SHP77 (cell line): ENCODE measurements around the gene CGB3.
A peak's percentile ranks its signal among the peaks of the same experiment; 100 is the strongest.

Source experiments
- DNase-seq, 2 experiments: peaks; one replicate each; lab custom pipeline; 2025; lab: John Stamatoyannopoulos, UW

Gene CGB3

GRCh38 chr19:49016067-49016839, 7.9 kb downstream of the CGB3 start:
- no peak for DNase-seq

DNA sequence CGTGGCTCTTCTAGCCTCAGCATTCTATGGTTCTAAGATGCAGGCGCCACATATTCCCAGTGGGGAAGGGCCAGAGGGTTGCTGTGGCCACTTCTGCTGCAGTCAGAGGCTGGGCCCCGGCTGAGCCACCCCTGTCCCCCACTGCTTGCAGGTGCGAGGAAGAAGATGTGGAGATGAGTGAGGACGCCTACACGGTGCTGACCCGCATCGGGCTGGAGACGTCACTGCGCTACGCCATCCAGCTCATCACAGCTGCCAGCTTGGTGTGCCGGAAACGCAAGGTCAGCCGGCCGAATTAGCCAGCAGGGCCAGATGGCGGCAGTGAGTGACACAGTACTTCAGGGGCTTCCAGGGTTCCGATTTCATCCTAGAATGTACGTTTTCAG, 9.3 kb downstream of the CGB3 start:
- no peak for DNase-seq

GRCh38 chr19:49014123-49014869, 9.8 kb downstream of the CGB3 start:
- peak in 1 of 2 experiments; percentile 30 for DNase-seq

DNA sequence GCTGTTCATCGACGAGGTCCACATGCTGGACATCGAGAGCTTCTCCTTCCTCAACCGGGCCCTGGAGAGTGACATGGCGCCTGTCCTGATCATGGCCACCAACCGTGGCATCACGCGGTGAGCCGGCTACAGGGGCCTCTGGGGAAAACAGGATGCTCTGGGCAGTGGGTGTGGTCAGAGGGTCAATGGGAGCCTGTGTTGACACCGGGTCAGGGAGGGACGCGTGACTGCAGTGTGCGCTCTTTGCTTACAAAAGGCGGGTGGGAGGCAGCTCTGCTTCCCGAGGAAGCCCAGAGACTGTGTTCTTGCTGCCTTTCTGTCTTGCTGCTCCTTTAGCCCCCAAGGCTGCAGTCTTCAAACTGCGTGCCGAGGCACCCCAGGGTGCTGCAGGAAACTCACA, 12.9 kb downstream of the CGB3 start:
- DNase-seq = no peak

DNA sequence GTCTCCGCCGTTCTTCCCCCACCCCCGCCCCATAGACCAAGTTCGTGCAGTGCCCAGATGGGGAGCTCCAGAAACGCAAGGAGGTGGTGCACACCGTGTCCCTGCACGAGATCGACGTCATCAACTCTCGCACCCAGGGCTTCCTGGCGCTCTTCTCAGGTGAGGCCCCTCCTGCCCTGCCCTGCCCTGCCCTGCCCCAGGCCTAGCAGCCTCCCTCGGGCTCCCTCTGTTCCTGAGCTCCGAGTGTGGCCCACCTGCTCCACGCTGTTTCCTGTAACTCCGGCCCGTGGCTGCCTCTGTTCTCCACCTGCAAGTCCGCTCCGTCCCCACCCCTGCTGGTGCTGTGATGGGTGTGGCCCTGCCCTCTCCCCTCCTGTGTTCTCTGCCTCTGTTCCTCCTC, 13.7 kb downstream of the CGB3 start:
- DNase-seq = no peak

- no peak for DNase-seq
Observed at GRCh38 chr19:49009828-49010227, 14.3 kb downstream of the CGB3 start.

DNA sequence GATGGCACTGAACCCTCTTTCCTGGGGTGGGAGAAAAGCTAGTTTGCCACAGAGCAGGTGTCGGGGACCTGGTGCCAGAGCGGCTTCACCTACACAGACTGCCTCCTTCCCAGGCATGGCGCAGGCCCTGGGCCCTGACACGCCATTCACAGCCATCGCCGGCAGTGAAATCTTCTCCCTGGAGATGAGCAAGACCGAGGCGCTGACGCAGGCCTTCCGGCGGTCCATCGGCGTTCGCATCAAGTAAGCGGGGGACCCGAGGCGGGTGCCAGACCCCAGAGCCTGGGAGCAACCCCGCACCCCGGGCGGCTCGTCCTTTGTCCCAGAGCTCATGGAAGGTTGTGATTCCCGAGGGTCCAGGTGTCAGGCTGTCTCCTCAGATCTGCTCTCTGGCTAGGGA, 17.2 kb downstream of the CGB3 start:
- DNase-seq = no peak

DNA sequence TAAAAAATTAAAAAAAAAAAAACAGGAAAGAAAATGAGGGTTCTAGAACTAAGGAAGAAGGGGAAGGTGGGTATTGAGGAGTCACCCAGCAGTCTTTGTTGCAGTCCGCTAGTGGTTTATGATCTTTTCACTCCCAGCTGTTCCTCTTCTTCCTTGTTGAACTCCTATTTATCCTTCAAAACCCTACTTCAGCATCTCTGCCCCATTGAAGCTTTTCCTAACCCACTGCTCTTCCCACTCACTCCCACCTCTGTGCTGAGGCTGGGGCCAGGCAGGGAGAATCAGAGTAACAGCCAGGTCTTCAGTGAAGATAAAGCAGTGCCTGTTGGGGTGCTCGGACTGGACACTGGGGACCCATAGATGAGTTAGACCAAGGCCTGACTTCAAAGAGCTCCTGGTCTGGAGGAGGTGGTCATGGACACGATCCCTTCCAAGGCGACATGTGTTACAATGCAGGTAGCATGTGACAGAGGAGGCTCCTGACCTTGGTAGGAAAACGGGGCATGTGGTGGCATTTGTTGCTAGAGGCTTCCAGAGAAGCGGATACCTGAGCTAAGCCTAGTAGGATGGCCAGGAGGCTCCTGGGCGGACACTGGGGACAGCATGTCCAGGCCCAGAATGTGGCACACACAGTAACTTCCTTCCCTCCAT, 19.0 kb downstream of the CGB3 start:
- no peak for DNase-seq

- DNase-seq = no peak
Observed at GRCh38 chr19:49004133-49004532, 20.0 kb downstream of the CGB3 start.

DNA sequence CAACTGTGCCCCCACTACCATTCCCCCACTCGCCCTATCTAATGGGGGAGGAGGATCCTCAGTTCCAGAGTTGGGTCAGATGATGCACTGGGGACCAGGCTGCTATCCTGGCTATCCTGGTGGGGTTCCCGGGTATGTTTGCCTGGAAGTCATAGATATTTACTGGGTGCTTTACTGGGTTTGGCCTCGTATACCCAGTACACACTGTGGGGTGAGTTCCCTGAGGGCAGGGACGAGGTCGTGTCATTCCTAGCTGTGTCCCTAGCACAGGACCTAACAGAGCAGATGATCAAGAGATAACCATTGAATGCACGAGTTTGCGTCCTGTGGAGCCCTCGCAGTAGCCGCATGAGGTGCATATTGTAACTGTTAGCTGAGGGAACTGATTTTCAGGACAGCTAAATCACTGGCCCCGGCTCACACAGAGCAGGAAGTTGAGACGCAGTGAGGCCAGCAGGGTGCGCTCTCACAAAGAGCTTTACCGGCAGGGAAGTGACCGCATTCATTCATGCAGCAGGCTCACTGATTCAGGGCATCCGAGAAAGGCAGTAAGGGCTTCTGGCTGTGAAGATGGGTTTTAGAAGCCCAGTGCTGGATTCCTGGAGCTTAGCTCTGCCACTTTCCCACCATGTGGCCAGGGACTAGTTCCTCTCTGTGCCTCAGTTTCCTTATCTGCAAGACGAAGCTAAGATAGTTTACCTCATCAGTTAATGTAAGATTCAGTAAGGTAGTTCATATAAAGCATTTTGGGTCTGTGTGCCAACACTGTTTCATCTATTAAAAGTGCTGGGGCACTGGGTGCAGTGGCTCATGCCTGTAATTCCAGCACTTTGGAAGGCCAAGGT, 24.4 kb downstream of the CGB3 start:
- DNase-seq = peak in 1 of 2 experiments; percentile 40

DNA sequence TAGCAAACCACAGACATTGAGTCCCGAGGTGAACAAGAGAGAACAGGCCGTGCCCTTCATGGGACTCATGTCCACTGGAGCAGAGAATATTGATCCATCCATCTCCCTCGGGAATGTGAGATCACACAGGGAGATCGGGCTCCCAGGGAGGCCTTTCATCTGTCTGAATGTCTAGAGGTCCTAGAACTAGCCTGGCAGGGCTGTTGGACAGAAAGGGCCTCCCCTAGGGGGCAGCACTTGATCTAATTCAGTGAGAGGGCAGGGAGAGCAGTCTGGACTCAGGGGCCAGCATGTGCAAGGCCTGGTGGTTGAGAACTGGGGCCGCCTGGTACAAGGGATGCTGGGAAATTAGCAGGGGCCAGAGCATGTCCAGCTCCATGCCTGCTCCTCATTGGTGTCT, 26.2 kb downstream of the CGB3 start:
- peak; percentile 70 to 79 for DNase-seq

DNA sequence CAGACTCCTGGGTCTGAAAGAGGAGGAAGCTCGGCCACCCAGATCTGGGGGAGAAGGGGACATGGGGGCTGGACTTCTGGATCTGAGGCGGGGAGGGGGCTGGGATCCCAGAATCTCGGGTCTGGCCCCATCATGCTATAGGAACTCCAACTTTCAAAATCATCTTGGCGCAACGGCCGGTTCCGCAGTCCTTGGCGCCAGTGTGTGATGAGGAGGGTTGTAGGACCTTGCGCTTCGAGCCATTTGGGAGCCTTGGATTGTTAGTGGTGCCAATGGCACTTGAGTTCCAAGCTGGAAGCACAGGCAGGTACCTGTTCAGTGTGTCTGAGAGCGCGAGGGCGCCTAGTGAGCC, 30.1 kb downstream of the CGB3 start:
- DNase-seq = no peak

GRCh38 chr19:48993175-48994034, 30.7 kb downstream of the CGB3 start, which contains the start of the genes GYS1 and RUVBL2:
TSS of gene GYS1 (minus strand) at chr19:48993309. CDS start at chr19:48993112, 197 bp downstream.
TSS of gene RUVBL2 (plus strand) at chr19:48993887. CDS start at chr19:48993912, 25 bp downstream.
- DNase-seq = peak; percentile 98 to 99

GRCh38 chr19:48992581-48993174, 31.5 kb downstream of the CGB3 start:
- no peak for DNase-seq

DNA sequence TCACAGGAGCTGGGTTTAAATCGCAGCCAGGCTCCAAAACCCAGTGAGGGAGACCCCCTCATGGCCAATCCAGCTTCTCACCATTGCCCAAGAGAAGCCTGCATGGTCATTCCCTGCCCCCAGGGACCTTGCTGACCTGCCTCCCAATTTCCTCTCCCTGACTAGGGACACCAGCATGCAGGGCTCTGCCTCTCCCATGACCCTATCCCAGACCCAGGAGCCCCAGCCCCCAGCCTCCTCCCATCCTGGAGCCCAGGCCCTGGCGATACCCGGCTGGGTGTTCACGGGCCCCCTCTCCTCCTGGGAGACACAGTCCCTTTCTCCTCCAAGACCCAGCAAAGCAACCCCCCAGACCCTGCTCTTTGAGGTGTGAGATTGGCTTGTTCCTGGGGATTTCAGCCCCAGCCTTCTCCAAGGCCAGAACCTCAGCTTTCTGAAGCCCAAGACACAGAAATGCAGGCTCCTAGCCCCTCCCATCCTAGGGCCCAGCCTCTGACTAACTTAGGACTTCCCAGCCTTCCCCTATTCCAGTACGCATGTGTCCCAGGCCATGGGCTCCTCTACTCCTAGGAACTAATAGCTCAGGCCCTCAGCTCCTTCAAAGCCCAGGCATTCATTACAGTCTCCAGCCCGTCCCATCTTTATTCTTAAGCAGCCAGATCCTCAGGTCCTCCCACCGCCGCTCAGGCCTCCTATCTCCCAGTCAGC, 32.1 kb downstream of the CGB3 start:
- DNase-seq = no peak

DNA sequence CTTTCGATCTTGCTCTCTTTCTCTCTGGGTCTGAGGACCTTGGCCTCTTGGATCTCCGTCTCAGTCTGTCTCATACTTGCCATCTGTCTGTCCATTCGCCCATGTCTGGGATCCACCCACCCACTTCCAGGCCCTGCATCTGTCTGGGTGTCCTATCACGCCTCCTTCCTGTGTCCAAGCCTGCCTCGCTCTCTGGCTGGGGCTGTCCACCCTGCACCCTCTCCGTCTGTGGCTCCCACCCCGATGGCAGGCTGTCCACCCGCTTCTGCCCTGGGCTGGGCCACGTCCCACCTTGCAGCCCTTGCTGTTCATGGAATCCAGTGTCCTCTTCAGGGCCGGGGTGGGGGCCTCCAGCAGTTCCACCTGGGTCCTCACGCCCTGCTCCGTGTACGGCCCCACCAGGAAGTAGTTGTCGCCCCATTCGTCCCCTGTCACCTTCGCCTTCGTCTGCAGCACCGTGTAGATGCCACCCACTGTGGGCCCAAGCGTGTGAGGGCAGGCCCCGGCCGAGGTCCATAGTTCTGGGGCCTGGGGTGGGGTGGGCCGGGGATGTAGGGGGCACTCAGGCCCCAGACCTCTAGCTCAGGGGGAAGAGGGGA, 33.0 kb downstream of the CGB3 start:
- no peak for DNase-seq

DNA sequence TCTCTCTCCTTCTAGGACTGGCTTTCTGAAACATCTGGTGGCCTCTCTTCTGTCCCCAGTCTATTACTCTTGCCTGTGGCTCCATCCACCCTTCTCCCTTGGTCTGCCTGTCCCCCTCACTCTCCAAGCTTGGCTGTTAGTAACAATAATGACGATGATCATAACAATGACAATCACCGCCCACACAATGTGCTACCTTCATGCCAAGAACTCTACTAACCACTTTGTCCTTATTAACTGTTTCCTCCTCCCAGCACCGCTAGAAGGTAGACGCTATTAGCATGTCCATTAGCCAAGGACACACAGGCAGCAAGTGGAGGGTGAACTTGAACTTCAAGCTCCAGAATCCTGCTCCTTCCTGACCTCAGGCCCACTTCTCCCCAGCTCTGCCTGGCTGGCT, 33.7 kb downstream of the CGB3 start:
- no peak for DNase-seq

DNA sequence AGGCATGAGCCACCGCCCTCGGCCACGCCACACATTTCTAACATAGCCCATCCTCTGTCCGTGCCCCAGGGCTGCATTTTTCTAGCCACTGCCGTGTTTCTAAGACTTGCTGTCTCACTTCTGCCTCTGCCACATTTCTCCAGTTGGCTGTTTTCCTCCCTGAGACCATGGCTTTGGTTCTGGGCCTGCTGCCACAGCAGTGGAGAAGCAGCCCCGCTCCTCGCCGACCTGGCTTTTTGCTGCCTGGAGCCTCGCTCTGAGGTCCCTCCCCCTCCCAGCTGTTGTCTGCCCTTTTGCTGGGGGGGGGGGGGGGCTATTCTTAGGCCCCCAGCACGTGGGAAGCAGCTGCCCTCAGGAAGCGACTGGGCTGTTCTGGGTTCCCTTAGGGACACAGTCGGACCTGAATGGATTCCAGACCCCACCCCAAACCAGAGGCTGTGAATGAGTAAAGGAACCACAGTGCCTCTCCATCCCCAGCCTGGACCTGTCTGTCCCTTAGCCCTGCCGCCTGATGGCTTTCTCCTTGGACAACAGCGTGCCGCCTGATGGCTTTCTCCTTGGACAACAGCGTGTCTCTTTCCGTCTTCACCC, 34.3 kb downstream of the CGB3 start:
- no peak for DNase-seq

GRCh38 chr19:48988860-48989259, 35.3 kb downstream of the CGB3 start:
- no peak for DNase-seq
